ENCODE data around the gene LRFN4.

GRCh38 chr11:66864924-66865697 lies 8.2 kb downstream of the LRFN4 start:
- no peak for TF ChIP-seq POLR2AphosphoS5 (IDR thresholded peaks at IDR 0.05)
- TF ChIP-seq CTCF (IDR thresholded peaks at IDR 0.05): no peak
- TF ChIP-seq POLR2A (IDR thresholded peaks at IDR 0.05): no peak

Data from upper lobe of left lung (tissue), 4 donors.